ENCODE measurements around the gene GALR2. TPM values are rescaled to one million over a fixed set of nuclear protein-coding genes. Genes with fewer than 3 reads are reported as not detected.
A peak's percentile ranks its signal among the peaks of the same experiment; 100 is the strongest.

GALR2 gene
- not detected for total RNA-seq

DNA sequence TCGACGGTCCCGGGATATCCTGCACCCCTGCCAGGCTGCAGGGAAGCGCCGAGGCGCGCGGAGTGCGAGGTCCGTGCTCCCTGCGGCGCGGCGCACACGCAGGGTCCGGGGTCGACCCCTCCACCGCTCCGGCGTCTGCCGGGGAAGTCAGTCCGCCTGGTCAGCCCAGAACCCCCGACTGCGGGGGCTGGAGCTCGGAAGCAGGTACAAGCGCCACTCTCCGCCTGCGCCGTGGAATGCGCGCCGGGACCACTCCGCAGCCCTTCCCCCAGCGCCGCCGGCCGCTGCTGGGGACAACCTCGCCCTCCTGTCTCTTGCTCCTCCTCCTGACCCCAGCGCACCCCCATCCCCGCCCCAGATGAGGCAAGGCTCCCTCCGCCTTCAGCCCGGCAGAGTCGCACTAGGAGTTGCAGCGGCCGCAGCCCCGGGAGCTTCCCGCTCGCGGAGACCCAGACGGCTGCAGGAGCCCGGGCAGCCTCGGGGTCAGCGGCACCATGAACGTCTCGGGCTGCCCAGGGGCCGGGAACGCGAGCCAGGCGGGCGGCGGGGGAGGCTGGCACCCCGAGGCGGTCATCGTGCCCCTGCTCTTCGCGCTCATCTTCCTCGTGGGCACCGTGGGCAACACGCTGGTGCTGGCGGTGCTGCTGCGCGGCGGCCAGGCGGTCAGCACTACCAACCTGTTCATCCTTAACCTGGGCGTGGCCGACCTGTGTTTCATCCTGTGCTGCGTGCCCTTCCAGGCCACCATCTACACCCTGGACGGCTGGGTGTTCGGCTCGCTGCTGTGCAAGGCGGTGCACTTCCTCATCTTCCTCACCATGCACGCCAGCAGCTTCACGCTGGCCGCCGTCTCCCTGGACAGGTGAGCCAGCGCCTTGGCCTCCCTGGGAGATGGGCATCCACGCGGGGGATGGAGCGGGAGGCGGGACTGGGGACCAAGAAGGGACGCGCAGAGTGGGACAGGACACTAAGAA lies at the start of gene GALR2:
GALR2 (plus strand) TSS at position 392 of the 974 bp plus-strand sequence; CDS start at position 495, 103 bp downstream.

DNA sequence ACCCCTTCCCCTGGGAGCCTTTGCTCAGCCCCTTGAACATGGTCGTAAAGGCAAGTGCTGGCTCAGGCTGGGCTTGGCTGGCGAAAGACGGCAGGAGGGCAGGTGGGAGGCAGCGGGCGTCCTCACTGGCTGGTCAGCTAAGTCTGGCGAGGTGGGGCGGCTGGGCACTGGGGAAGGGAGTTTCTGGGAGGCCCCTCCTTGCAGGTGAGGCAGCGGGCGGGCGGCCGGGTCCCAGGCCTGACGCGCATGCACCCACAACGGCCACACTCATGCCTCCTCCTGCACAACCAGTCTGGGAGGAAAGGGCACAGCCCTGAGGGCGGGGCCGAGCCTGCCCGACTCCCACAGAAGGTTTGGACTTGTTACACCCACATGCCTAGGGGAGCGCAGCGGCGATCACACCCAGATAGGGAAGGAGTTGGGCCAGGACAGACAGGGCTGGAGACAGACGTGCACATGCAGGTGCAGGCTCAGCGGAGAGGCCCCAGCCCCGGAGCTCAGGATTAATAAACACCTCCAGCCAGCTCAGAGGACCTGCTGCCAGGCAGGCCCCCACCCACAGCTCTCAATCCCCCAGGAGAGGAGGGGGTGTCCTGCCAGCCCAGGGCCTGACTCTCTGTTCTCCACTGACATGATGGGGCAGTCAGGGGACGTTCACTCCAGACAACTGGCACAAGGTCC lies 47.3 kb upstream of the GALR2 start, which contains the start of gene EVPL:
EVPL (minus strand) TSS at position 148 of the 681 bp plus-strand sequence; CDS start at position 40, 108 bp downstream.

GRCh38 chr17:76072148-76072858 lies 2.3 kb upstream of the GALR2 start, which contains the start of gene SRP68:
Gene SRP68, minus strand, starts transcription at chr17:76072517. Its CDS starts 26 bp downstream, at chr17:76072491.

DNA sequence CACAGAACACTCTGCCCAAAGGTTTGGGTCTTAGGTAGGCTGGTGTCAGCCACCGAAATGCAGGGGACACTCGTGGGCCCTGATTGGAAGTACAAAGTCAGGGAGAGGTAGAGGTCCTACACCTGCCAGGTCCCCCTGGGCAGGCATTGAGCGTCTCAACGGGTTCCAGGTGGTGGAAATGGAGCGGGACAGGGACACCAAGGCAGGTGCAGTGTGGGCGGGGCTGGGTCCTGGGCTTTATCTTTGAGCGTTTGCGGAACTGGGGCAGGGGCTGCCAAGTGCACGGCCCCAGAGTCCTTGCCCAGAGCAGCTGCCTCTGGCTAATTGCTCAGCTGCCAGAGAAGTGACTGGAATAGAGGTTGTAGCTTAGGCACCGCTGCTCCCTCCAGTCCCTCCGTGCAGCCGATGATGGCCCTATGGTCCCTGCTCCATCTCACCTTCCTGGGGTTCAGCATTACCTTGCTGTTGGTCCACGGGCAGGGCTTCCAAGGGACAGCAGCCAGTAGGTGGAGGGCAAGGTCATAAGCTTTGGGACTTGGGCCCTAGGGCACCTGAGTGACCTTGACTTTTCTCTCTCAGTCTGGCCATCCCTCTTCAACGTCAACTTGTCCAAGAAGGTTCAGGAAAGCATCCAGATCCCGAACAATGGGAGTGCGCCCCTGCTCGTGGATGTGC lies 4.4 kb downstream of the GALR2 start, which contains the start of gene ZACN:
ZACN (plus strand) TSS at position 323 of the 675 bp plus-strand sequence; CDS start at position 406, 83 bp downstream.

DNA sequence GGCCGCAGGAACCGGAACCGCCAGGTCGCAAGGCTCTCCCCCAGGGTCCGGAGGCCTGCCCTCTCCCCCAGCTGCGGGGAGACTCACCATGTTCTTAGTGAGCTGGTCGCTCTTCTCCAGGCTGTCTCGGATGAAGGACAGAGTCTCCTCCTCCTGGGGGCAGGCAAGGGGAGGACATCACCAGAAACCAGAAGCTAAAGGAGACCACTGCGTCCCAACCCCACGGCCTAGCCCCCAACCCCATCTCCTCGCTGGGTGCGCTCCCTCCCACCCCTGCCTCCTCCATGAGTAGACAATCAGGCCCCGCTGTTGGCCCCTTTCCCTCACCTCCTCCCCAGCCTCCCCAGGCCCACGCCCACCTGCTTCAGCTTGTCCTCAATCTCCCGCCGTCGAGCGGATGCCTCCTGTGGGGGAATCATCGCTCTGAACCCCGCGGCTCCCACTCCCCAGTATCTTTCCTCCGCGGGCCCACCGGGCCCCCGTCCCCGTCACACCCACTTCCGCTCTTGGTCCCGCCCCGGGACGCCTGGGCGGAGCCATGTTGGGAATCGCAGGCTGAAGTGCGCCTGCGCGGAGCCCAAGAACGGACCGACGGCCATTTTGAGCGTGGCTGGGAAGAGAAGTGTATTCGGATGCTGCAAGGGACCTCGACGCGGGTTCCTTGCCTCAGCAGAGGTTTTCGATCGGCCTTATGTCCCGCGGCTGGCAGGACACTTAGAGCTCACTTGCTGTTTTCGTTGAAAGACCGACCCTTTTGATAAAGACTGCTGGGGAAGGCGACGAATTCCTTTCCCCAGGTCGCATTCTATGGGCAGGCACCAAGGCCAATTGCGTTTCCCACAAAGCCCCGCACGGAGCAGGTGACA lies 28.9 kb downstream of the GALR2 start, which contains the start of gene EXOC7:
EXOC7 (minus strand) TSS at position 514 of the 866 bp plus-strand sequence; CDS start at position 419, 95 bp downstream.

Small RNA genes lying within 50 kb of the gene (small RNA-seq; reads per million reads assigned to genes)
- gene MIR6868, result 1.2 reads per million, percentile 80 among the genes with 10 or more reads in this experiment

Other genes starting within 250 kb of the GALR2 start
- gene UNC13D, start 230.4 kb upstream of the GALR2 start, total RNA-seq, result 2.5 TPM
- 52.1 TPM for gene WBP2, start 219.4 kb upstream of the GALR2 start, total RNA-seq
- gene TRIM47, start 196.2 kb upstream of the GALR2 start, total RNA-seq, result 15.2 TPM
- gene TRIM65, start 177.8 kb upstream of the GALR2 start, total RNA-seq, result 10.6 TPM
- gene MRPL38, start 169.9 kb upstream of the GALR2 start, total RNA-seq, result 37.4 TPM
- gene FBF1, start 133.7 kb upstream of the GALR2 start, total RNA-seq, result 22.8 TPM
- 93.2 TPM for gene ACOX1, start 95.6 kb upstream of the GALR2 start, total RNA-seq
- gene TEN1, start 95.5 kb upstream of the GALR2 start, total RNA-seq, result 8.8 TPM
- gene CDK3, start 73.9 kb upstream of the GALR2 start, total RNA-seq, result 2.8 TPM
- gene EVPL, start 47.5 kb upstream of the GALR2 start, total RNA-seq, result under 0.01 TPM
- 19.8 TPM for gene SRP68, start 2.3 kb upstream of the GALR2 start, total RNA-seq
- gene ZACN, start 4.4 kb downstream of the GALR2 start, total RNA-seq, result not detected
- gene EXOC7, start 29.0 kb downstream of the GALR2 start, total RNA-seq, result 105 TPM
- gene FOXJ1, start 66.5 kb downstream of the GALR2 start, total RNA-seq, result 21.7 TPM
- gene RNF157, start 165.7 kb downstream of the GALR2 start, total RNA-seq, result 42.2 TPM
- 6.7 TPM for gene UBALD2, start 190.6 kb downstream of the GALR2 start, total RNA-seq
- 7.8 TPM for gene QRICH2, start 233.5 kb downstream of the GALR2 start, total RNA-seq

All from diencephalon (tissue), 1 donor.